Stomach smooth muscle (tissue), 2 donors: ENCODE measurements around the gene APBB2.

ENCODE experiments used
- H3K27ac ChIP-seq: one replicate; pipeline ENCODE4 v1.7.0; 2013; ENCODE audit warnings: mild to moderate bottlenecking, low read length, inconsistent platforms
- H3K27me3 ChIP-seq, 2 donors: one replicate each; pipeline ENCODE4 v1.7.0; 2013; ENCODE audit warnings: low read length in 2 of 2; ENCODE audit not compliant: insufficient read depth in 2 of 2, control insufficient read depth in 1 of 2
- H3K36me3 ChIP-seq, 2 donors: one replicate each; pipeline ENCODE4 v1.7.0; 2013; ENCODE audit warnings: low read length in 2 of 2; ENCODE audit not compliant: control insufficient read depth in 2 of 2, insufficient read depth in 2 of 2
- H3K4me1 ChIP-seq: one replicate; pipeline ENCODE4 v1.7.0; 2013; ENCODE audit warnings: low read length; ENCODE audit not compliant: control insufficient read depth, insufficient read depth
- H3K4me3 ChIP-seq, 2 donors: one replicate each; pipeline ENCODE4 v1.7.0; 2013; ENCODE audit warnings: low read length in 2 of 2
- H3K9ac ChIP-seq, 2 donors: one replicate each; pipeline ENCODE4 v1.7.0; 2013; ENCODE audit warnings: low read length in 2 of 2, mild to moderate bottlenecking in 1 of 2
- H3K9me3 ChIP-seq, 2 donors: one replicate each; pipeline ENCODE4 v1.7.0; 2013; ENCODE audit warnings: low read length in 2 of 2; ENCODE audit not compliant: control insufficient read depth in 2 of 2
- donor health status: healthy.
- donor health status: Pancreatic carcinoma.

The APBB2 gene

GRCh38 chr4:41122309-41122708 lies 92.0 kb downstream of the APBB2 start:
- Histone ChIP-seq H3K4me3 (no peak overlapping the region), H3K9ac (no peak overlapping the region), H3K27me3 (no peaks in the 10 kb centered on the region), H3K4me1 (peaks cover 20% of the 10 kb centered on the region), H3K9me3 (no peaks in the 10 kb centered on the region), H3K27ac (no peak overlapping the region), H3K36me3 (no peaks in the 10 kb centered on the region)

GRCh38 chr4:41121906-41122305 lies 92.4 kb downstream of the APBB2 start:
- no peaks in the 10 kb centered on the region for H3K27me3 ChIP-seq
- H3K4me1 ChIP-seq = peaks cover 20% of the 10 kb centered on the region
- no peaks in the 10 kb centered on the region for H3K9me3 ChIP-seq
- no peaks in the 10 kb centered on the region for H3K36me3 ChIP-seq
- no peak overlapping the region for H3K27ac ChIP-seq
- H3K9ac ChIP-seq = no peak overlapping the region
- no peak overlapping the region for H3K4me3 ChIP-seq

GRCh38 chr4:41120297-41121217 lies 93.8 kb downstream of the APBB2 start:
- Histone ChIP-seq H3K4me3 (peak overlapping the region; percentile 38 to 59), H3K36me3 (no peaks in the 10 kb centered on the region), H3K9me3 (no peaks in the 10 kb centered on the region), H3K27me3 (no peaks in the 10 kb centered on the region), H3K27ac (peak overlapping the region; percentile 53), H3K9ac (peak overlapping the region; percentile 34 to 37), H3K4me1 (peaks cover 14% of the 10 kb centered on the region)

- peaks cover 13% of the 10 kb centered on the region for H3K4me1 ChIP-seq
Measured at GRCh38 chr4:41119867-41120295, 94.5 kb downstream of the APBB2 start.

GRCh38 chr4:41111791-41112190 lies 102.6 kb downstream of the APBB2 start:
- Histone ChIP-seq H3K9ac (no peak overlapping the region), H3K27me3 (no peaks in the 10 kb centered on the region), H3K4me3 (no peak overlapping the region), H3K9me3 (no peaks in the 10 kb centered on the region), H3K4me1 (no peaks in the 10 kb centered on the region), H3K36me3 (no peaks in the 10 kb centered on the region), H3K27ac (no peak overlapping the region)

More at GRCh38 chr4:41119867-41120295, 94.5 kb downstream of the APBB2 start:
- H3K9ac ChIP-seq = peak overlapping the region in 1 of 2 donors; percentile 37
- peak overlapping the region; percentile 38 to 59 for H3K4me3 ChIP-seq
- H3K27ac ChIP-seq = peak overlapping the region; percentile 53
- no peaks in the 10 kb centered on the region for H3K36me3 ChIP-seq
- H3K27me3 ChIP-seq = no peaks in the 10 kb centered on the region
- H3K9me3 ChIP-seq = no peaks in the 10 kb centered on the region

GRCh38 chr4:41110050-41110449 lies 104.3 kb downstream of the APBB2 start:
- Histone ChIP-seq H3K9ac (no peak overlapping the region), H3K4me3 (no peak overlapping the region), H3K9me3 (no peaks in the 10 kb centered on the region), H3K27ac (no peak overlapping the region), H3K27me3 (no peaks in the 10 kb centered on the region), H3K36me3 (no peaks in the 10 kb centered on the region), H3K4me1 (no peaks in the 10 kb centered on the region)

- Histone ChIP-seq H3K27me3 (no peaks in the 10 kb centered on the region), H3K4me1 (no peaks in the 10 kb centered on the region), H3K9me3 (no peaks in the 10 kb centered on the region), H3K36me3 (no peaks in the 10 kb centered on the region), H3K9ac (no peak overlapping the region), H3K27ac (no peak overlapping the region), H3K4me3 (no peak overlapping the region)
Measured at GRCh38 chr4:41108481-41108880, 105.9 kb downstream of the APBB2 start.

GRCh38 chr4:41106694-41107419 lies 107.5 kb downstream of the APBB2 start:
- no peaks in the 10 kb centered on the region for H3K9me3 ChIP-seq
- H3K27me3 ChIP-seq = no peaks in the 10 kb centered on the region
- H3K4me3 ChIP-seq = no peak overlapping the region
- no peak overlapping the region for H3K27ac ChIP-seq
- no peak overlapping the region for H3K9ac ChIP-seq
- H3K4me1 ChIP-seq = no peaks in the 10 kb centered on the region
- H3K36me3 ChIP-seq = no peaks in the 10 kb centered on the region

GRCh38 chr4:41106081-41106480 lies 108.3 kb downstream of the APBB2 start:
- no peak overlapping the region for H3K4me3 ChIP-seq
- H3K36me3 ChIP-seq = no peaks in the 10 kb centered on the region
- H3K27me3 ChIP-seq = no peaks in the 10 kb centered on the region
- H3K9me3 ChIP-seq = no peaks in the 10 kb centered on the region
- H3K4me1 ChIP-seq = no peaks in the 10 kb centered on the region
- no peak overlapping the region for H3K27ac ChIP-seq
- no peak overlapping the region for H3K9ac ChIP-seq

- Histone ChIP-seq H3K36me3 (no peaks in the 10 kb centered on the region), H3K9ac (no peak overlapping the region), H3K27me3 (no peaks in the 10 kb centered on the region), H3K4me3 (no peak overlapping the region), H3K9me3 (no peaks in the 10 kb centered on the region), H3K27ac (no peak overlapping the region), H3K4me1 (no peaks in the 10 kb centered on the region)
Measured at GRCh38 chr4:41104155-41104554, 110.2 kb downstream of the APBB2 start.
